Right cardiac atrium (tissue), 5 donors: ENCODE data around the gene ZNF792. TPM values are rescaled to one million over a fixed set of nuclear protein-coding genes. Genes with fewer than 3 reads are reported as not detected.
"Not testable (repeated sequence)": the region's sequence is repeated elsewhere in the genome, so short reads cannot be mapped to it uniquely, and the experiment has no call there.

Experiments
- ATAC-seq, 2 donors: fragments of 200-7000 bp; cut with Tn5 transposase; one replicate each; pipeline versions ENCODE4 v1.8.0 to v1.9.1; 2020; ENCODE audit warnings: moderate library complexity in 2 of 2, mild to moderate bottlenecking in 1 of 2
- DNase-seq, 3 donors: peaks; one replicate each; pipeline ENCODE4 v3.0.0-alpha.2; 2020
- H3K27ac ChIP-seq: one replicate; pipeline ENCODE4 v1.5.1; 2013; ENCODE audit warnings: mild to moderate bottlenecking, low read length, control low read depth, moderate library complexity
- H3K27me3 ChIP-seq: one replicate; pipeline ENCODE4 v1.6.1; 2013; ENCODE audit not compliant: control insufficient read depth, insufficient read depth
- H3K4me1 ChIP-seq: one replicate; pipeline ENCODE4 v1.6.1; 2013; ENCODE audit warnings: low read length; ENCODE audit not compliant: control insufficient read depth, insufficient read depth
- H3K4me3 ChIP-seq: one replicate; pipeline ENCODE4 v1.5.1; 2013; ENCODE audit warnings: low read length, control low read depth
- H3K9me3 ChIP-seq: one replicate; pipeline ENCODE4 v1.6.1; 2013; ENCODE audit warnings: low read length; ENCODE audit not compliant: control insufficient read depth
- WGBS: extraction: QIAGEN DNeasy Blood & Tissue Kit; methylation state at CpG from one replicate; pipeline ENCODE4 v1.1.7; 2013; 5-methylcytosine and 5-hydroxymethylcytosine counted together
- intact Hi-C, 4 donors: fragments of 100-400 bp; cut with DNase I; formaldehyde crosslinking; loops; one replicate each; pipeline versions ENCODE4 v1.11.0 to v1.14.0; 2022 to 2023
- polyA plus RNA-seq: library from polyadenylated mRNA; stranded (reverse); fragments of 200-250 nt; gene quantifications from one replicate; pipeline ENCODE4 v1.2.3, GENCODE V29; 2013
- total RNA-seq, 4 donors: library from RNA; stranded (reverse); fragmentation: NEBNext Ultra II Directional; extraction: Animal tissue kit (Norgen Biotek cat#: 25700); gene quantifications; one replicate each; pipeline ENCODE4 v1.2.1, GENCODE V29; 2021
- donor health status: healthy with polysubstance abuse.
- donor health status: DM: no; HTN: yes; CAD: no.
- donor health status: DM: no; HTN: no; CAD: no.
- donor health status: DM: no; HTN: yes; CAD: no; lungs with severe emphysema.
- donor health status: DM: yes; HTN: yes; CAD: no.

ZNF792 gene
- total and polyA plus RNA-seq, 5 donors = 1.1 to 5.1 (median 3.8) TPM

GRCh38 chr19:34957830-34958751 lies 5.9 kb downstream of the ZNF792 start:
- peaks cover 35% of the 10 kb centered on the region for H3K9me3 ChIP-seq
- H3K27me3 ChIP-seq = no peaks in the 10 kb centered on the region
- peaks cover 7% of the 10 kb centered on the region for H3K4me1 ChIP-seq
- WGBS = 96% methylated on average over 22 of the region's 22 CpGs
- intact Hi-C loops = loop anchor here in 1 of 4 donors (10.0 kb wide), 1 partner anchor 633 kb away; no protein-coding TSS in a partner anchor
- no peak overlapping the region for H3K4me3 ChIP-seq
- ATAC-seq = no peak
- DNase-seq = no peak
- no peak overlapping the region for H3K27ac ChIP-seq

DNA sequence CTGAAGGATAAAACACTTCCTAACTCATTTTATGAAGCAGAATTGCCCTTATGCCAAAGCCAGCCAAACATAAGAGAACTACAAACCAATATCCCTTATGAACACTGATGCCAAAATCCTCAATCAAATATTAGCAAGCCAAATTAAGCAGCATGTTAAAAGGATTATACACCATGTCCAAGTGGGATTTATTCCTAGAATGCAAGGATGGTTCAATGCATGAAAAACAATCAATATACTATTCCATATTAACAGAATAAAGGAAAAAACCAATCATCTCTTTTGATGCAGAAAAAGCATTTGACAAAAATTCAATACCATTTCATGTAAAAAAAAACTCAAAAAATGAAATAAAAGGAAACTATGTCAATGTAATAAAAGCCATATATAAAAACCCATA lies 10.9 kb downstream of the ZNF792 start:
- intact Hi-C loops = loop anchor here in 1 of 4 donors (10.0 kb wide), 1 partner anchor 628 kb away; no protein-coding TSS in a partner anchor
- no peaks in the 10 kb centered on the region for H3K27me3 ChIP-seq
- no peak overlapping the region for H3K4me3 ChIP-seq
- H3K27ac ChIP-seq = no peak overlapping the region
- H3K9me3 ChIP-seq = peaks cover 15% of the 10 kb centered on the region
- DNase-seq (no peak), ATAC-seq (no peak)
- H3K4me1 ChIP-seq = no peaks in the 10 kb centered on the region

DNA sequence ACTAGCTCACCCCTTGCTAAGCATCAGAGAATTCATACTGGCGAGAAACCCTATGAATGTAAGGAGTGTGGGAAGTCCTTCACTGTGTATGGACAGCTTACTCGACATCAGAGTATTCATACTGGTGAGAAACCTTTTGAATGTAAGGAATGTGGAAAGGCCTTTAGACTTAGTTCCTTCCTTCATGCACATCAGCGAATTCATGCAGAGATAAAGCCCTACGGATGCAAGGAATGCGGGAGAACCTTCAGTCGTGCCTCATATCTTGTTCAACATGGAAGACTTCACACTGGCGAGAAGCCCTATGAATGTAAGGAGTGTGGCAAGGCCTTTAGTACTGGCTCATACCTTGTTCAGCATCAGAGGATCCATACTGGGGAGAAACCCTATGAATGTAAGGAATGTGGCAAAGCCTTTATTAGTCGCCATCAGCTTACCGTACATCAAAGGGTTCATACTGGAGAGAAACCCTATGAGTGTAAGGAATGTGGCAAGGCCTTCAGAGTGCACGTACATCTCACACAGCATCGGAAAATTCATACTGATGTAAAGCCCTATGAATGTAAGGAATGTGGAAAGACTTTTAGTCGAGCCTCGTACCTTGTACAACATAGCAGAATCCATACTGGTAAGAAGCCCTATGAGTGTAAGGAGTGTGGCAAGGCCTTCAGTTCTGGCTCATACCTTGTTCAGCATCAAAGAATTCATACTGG lies 20.0 kb downstream of the ZNF792 start:
- DNase-seq = no peak
- 96% methylated on average over 13 of the region's 13 CpGs for WGBS
- Histone ChIP-seq H3K4me1 (no peaks in the 10 kb centered on the region), H3K27ac (no peak overlapping the region), H3K4me3 (no peak overlapping the region), H3K9me3 (peaks cover 5% of the 10 kb centered on the region), H3K27me3 (no peaks in the 10 kb centered on the region)
- intact Hi-C loops = no loop called here
- ATAC-seq = no peak

DNA sequence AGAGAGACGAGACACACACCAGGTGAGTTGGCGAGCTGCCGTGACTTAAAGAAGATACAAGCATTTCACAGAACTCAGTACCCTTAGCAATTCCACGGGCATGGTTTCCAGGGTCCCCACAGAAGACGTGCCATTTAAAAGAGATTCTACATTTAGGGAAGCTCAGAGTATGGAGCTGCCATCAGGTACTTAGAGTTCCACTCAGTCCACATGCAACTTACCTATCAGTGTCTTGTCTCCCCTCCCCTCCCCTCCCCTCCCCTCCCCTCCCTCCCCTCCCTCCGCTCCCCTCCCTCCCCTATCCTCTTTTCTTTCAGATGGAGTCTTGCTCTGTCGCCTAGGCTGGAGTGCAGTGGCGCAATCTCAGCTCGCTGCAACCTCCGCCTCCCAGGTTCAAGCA lies 25.1 kb downstream of the ZNF792 start:
- DNase-seq = no peak
- Histone ChIP-seq H3K27ac (no peak overlapping the region), H3K27me3 (no peaks in the 10 kb centered on the region), H3K9me3 (peaks cover 3% of the 10 kb centered on the region), H3K4me1 (no peaks in the 10 kb centered on the region), H3K4me3 (no peak overlapping the region)
- ATAC-seq = no peak
- intact Hi-C loops = no loop called here
- 91% methylated on average over 9 of the region's 10 CpGs for WGBS

DNA sequence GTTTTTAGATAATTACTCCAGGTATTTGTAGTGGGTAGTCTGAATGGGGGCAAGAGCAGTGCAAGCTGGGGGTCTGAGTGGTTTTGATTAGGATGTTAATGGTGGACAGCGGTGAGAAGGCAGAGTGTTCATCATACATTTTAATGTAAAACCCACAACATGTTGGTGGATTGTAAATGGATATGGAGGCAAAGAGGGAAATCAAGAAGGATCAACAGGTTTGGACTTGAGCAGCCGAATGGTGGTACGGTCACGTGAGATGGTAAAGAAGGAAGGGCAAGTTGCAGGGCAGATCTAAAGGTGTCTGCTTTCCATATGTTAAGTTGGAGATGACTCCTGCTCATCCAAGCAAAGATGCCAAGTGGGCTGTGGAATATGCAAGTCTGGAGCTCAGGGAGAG lies 27.8 kb downstream of the ZNF792 start:
- intact Hi-C loops = no loop called here
- Histone ChIP-seq H3K4me1 (no peaks in the 10 kb centered on the region), H3K27me3 (no peaks in the 10 kb centered on the region), H3K4me3 (no peak overlapping the region), H3K9me3 (no peaks in the 10 kb centered on the region), H3K27ac (no peak overlapping the region)
- DNase-seq (no peak), ATAC-seq (no peak)
- WGBS = 98% methylated on average over 4 of the region's 4 CpGs

GRCh38 chr19:34932494-34932893 lies 31.5 kb downstream of the ZNF792 start:
- no peak overlapping the region for H3K27ac ChIP-seq
- H3K4me3 ChIP-seq = no peak overlapping the region
- intact Hi-C loops = no loop called here
- H3K9me3 ChIP-seq = no peaks in the 10 kb centered on the region
- DNase-seq (no peak), ATAC-seq (no peak)
- H3K4me1 ChIP-seq = peaks cover 2% of the 10 kb centered on the region
- 99% methylated on average over 6 of the region's 6 CpGs for WGBS
- no peaks in the 10 kb centered on the region for H3K27me3 ChIP-seq

DNA sequence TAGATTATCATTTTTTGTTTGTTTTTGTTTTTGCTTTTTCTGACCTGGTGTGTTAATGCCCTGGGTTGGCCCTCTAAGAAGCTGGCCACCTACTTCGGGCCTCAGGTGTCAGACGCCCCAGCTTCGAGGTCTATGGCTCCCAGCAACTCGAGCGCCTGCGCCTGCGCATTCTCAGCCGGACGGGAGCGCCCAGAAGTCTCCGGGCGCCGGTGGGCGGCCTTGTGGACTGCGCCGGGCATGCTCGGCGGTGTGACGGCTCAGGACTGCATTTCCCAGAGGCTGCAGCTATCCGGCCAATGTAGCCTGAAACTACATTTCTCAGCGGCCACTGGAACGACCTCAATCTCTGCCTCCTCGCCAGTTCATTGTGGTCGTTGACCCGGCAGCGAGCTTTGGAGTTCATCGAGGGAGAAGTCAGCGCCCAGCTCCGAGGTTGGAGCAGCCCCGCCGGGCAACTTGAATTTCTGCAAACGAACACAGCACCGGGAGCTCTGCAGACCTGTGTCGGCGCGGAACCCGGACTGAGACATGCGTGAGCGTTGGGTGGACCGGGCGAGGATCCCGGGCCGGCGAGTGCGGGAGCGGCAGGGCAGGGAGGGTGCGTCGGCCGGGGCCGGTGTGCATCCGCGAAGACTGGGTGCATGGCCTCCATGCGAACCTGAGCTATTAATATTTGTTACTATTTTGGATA lies 37.2 kb downstream of the ZNF792 start, which contains the start of gene ZNF30:
Gene ZNF30, plus strand, starts transcription at position 219 of the 691 bp plus-strand sequence. CDS start 3,045 bp downstream, outside the sequence.
- ATAC-seq (peak; percentile 100), DNase-seq (peak; percentile 95 to 98 (median 98))
- Histone ChIP-seq H3K27ac (peak within 1 kb of the TSS; percentile 71), H3K27me3 (no peaks in the 10 kb centered on the region), H3K4me1 (peaks cover 2% of the 10 kb centered on the region), H3K4me3 (peak within 1 kb of the TSS; percentile 71), H3K9me3 (no peaks in the 10 kb centered on the region)
- under 1% methylated on average over 53 of the region's 53 CpGs for WGBS
- intact Hi-C loops = no loop called here

- peaks cover 2% of the 10 kb centered on the region for H3K4me1 ChIP-seq
- H3K27me3 ChIP-seq = no peaks in the 10 kb centered on the region
- H3K9me3 ChIP-seq = no peaks in the 10 kb centered on the region
- H3K27ac ChIP-seq = no peak overlapping the region
- 69% methylated on average over 3 of the region's 3 CpGs for WGBS
- DNase-seq (no peak), ATAC-seq (no peak)
- H3K4me3 ChIP-seq = peak overlapping the region; percentile 71
- intact Hi-C loops = no loop called here
These were observed 37.7 kb downstream of the ZNF792 start for GRCh38 chr19:34926361-34926684.

- H3K4me3 ChIP-seq = no peak overlapping the region
- WGBS = 89% methylated on average over 15 of the region's 15 CpGs
- DNase-seq = peak in 2 of 3 donors; percentile 70 to 71
These were observed 38.7 kb downstream of the ZNF792 start for GRCh38 chr19:34925278-34925855.

DNA sequence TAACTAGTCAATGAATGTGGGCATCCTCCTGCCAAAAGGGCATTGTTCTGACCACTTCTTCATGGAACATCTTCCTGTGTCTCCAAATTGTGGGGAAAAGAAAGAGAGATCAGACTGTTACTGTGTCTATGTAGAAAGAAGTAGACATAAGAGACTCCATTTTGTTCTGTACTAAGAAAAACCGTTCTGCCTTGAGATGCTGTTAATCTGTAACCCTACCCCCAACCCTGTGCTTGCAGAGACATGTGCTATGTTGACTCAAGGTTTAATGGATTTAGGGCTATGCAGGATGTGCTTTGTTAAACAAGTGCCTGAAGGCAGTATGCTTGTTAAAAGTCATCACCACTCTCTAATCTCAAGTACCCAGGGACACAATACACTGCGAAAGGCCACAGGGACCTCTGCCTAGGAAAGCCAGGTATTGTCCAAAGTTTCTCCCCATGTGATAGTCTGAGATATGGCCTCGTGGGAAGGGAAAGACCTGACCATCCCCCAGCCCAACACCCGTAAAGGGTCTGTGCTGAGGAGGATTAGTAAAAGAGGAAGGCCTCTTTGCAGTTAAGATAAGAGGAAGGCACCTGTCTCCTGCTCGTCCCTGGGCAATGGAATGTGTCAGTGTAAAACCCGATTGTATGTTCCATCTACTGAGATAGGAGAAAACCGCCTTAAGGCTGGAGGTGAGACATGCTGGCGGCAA lies 43.8 kb downstream of the ZNF792 start:
- 74% methylated on average over 8 of the region's 8 CpGs for WGBS

More at GRCh38 chr19:34925278-34925855, 38.7 kb downstream of the ZNF792 start:
- Histone ChIP-seq H3K9me3 (no peaks in the 10 kb centered on the region), H3K27me3 (no peaks in the 10 kb centered on the region), H3K4me1 (peaks cover 2% of the 10 kb centered on the region), H3K27ac (no peak overlapping the region)
- intact Hi-C loops = no loop called here
- ATAC-seq = no peak

More for the DNA sequence above, 43.8 kb downstream of the ZNF792 start:
- H3K27ac ChIP-seq, H3K4me3 ChIP-seq, H3K4me1 ChIP-seq, H3K9me3 ChIP-seq, ATAC-seq, DNase-seq, H3K27me3 ChIP-seq, intact Hi-C loops: not testable (repeated sequence)
